CD14-positive monocyte (primary cell): ENCODE measurements around the gene HIVEP3. TPM values are rescaled to one million over a fixed set of nuclear protein-coding genes. Genes with fewer than 3 reads are reported as not detected.

Experiments
- DNase-seq, 3 donors: peaks; one replicate each; pipeline ENCODE4 v3.0.0-alpha.2; 2011 to 2022
- H2AFZ ChIP-seq: 2 replicates; pipeline ENCODE4 v1.6.0; 2012; ENCODE audit warnings: mild to moderate bottlenecking, low read depth, low read length, inconsistent platforms; ENCODE audit not compliant: insufficient read depth, poor library complexity, severe bottlenecking
- H3K27ac ChIP-seq, 2 donors: 1 replicate in 1 of 2; 2 replicates in 1 of 2; pipeline ENCODE4 v1.5.1; 2012 to 2013; ENCODE audit warnings: low read length in 2 of 2, control low read depth in 1 of 2, inconsistent platforms in 1 of 2, low read depth in 1 of 2, mild to moderate bottlenecking in 1 of 2
- H3K27me3 ChIP-seq, 2 donors: one replicate each; pipeline versions ENCODE4 v1.6.0 to v1.6.1; 2011 to 2013; ENCODE audit warnings: low read length in 2 of 2; ENCODE audit not compliant: control insufficient read depth in 2 of 2, insufficient read depth in 2 of 2
- H3K36me3 ChIP-seq, 2 donors: replicated peaks in 1 of 2; 1 replicate in 1 of 2; 2 replicates in 1 of 2; pipeline versions ENCODE4 v1.5.1 to v1.6.1; 2012 to 2013; ENCODE audit warnings: low read length in 2 of 2, control low read depth in 1 of 2, inconsistent platforms in 1 of 2, mild to moderate bottlenecking in 1 of 2; ENCODE audit not compliant: insufficient read depth in 2 of 2, control insufficient read depth in 1 of 2
- H3K4me1 ChIP-seq, 2 donors: 1 replicate in 1 of 2; 2 replicates in 1 of 2; pipeline versions ENCODE4 v1.5.1 to v1.6.1; 2012 to 2013; ENCODE audit warnings: low read length in 2 of 2, control low read depth in 1 of 2, inconsistent platforms in 1 of 2, mild to moderate bottlenecking in 1 of 2, moderate library complexity in 1 of 2; ENCODE audit not compliant: insufficient read depth in 2 of 2, control insufficient read depth in 1 of 2
- H3K4me2 ChIP-seq: replicated peaks from 2 replicates; pipeline ENCODE3; 2012; ENCODE audit warnings: low read length, moderate library complexity, mild to moderate bottlenecking; ENCODE audit not compliant: poor library complexity, severe bottlenecking; ENCODE audit errors: extremely low read depth
- H3K4me3 ChIP-seq, 3 experiments: fragments of 200-600 bp in 1 of 3; sonication (generic) in 1 of 3; replicated peaks in 1 of 3; 1 replicate in 2 of 3; 2 replicates in 1 of 3; pipeline ENCODE4 v1.5.1; 2011 to 2013; ENCODE audit warnings: low read length in 3 of 3, mild to moderate bottlenecking in 3 of 3, control low read depth in 2 of 3, low read depth in 2 of 3, inconsistent platforms in 1 of 3, moderate library complexity in 1 of 3
- H3K79me2 ChIP-seq: 2 replicates; pipeline ENCODE4 v1.6.0; 2012; ENCODE audit warnings: mild to moderate bottlenecking, control low read depth, inconsistent platforms, low read length, moderate library complexity; ENCODE audit not compliant: insufficient read depth
- H3K9ac ChIP-seq: 2 replicates; pipeline ENCODE4 v1.6.0; 2017; ENCODE audit warnings: low read length, mild to moderate bottlenecking; ENCODE audit not compliant: insufficient read depth, poor library complexity, severe bottlenecking
- H3K9me3 ChIP-seq, 2 donors: replicated peaks in 1 of 2; 1 replicate in 1 of 2; 2 replicates in 1 of 2; pipeline versions ENCODE4 v1.5.1 to v1.6.1; 2012 to 2013; ENCODE audit warnings: low read length in 2 of 2, control low read depth in 1 of 2; ENCODE audit not compliant: control insufficient read depth in 1 of 2, insufficient read depth in 1 of 2
- H4K20me1 ChIP-seq: 2 replicates; pipeline ENCODE4 v1.6.0; 2012; ENCODE audit warnings: mild to moderate bottlenecking, low read length, control low read depth, moderate library complexity; ENCODE audit not compliant: insufficient read depth
- H3K27ac Mint-ChIP-seq, 7 donors: one replicate each; pipeline ENCODE4 v1.8.0; 2020; ENCODE audit warnings: mild to moderate bottlenecking in 7 of 7, mixed read lengths in 7 of 7, moderate library complexity in 6 of 7, inconsistent platforms in 2 of 7
- H3K27me3 Mint-ChIP-seq, 3 donors: one replicate each; pipeline ENCODE4 v1.8.0; 2021 to 2022; ENCODE audit warnings: low read depth in 3 of 3, mild to moderate bottlenecking in 3 of 3, mixed read lengths in 3 of 3, moderate library complexity in 3 of 3, inconsistent platforms in 1 of 3
- H3K36me3 Mint-ChIP-seq, 2 donors: one replicate each; pipeline ENCODE4 v1.8.0; 2020; ENCODE audit warnings: mixed read lengths in 2 of 2, inconsistent platforms in 1 of 2, mild to moderate bottlenecking in 1 of 2
- H3K4me1 Mint-ChIP-seq: one replicate; pipeline ENCODE4 v1.8.0; 2020; ENCODE audit warnings: mild to moderate bottlenecking, mixed read lengths
- H3K4me3 Mint-ChIP-seq, 2 donors: one replicate each; pipeline ENCODE4 v1.8.0; 2020; ENCODE audit warnings: mild to moderate bottlenecking in 2 of 2, mixed read lengths in 2 of 2, moderate library complexity in 1 of 2
- H3K9me3 Mint-ChIP-seq, 7 donors: one replicate each; pipeline ENCODE4 v1.8.0; 2020 to 2022; ENCODE audit warnings: mixed read lengths in 7 of 7, mild to moderate bottlenecking in 6 of 7, moderate library complexity in 6 of 7, inconsistent platforms in 2 of 7
- WGBS: methylation state at CpG from one replicate; pipeline ENCODE4 v1.1.5; 2013; ENCODE audit warnings: missing lambda C conversion rate; ENCODE audit not compliant: insufficient coverage; 5-methylcytosine and 5-hydroxymethylcytosine counted together
- intact Hi-C, 2 donors: fragments of 100-400 bp; cut with micrococcal nuclease; formaldehyde crosslinking; loops; one replicate each; pipeline versions ENCODE4 v1.15.0 to v1.15.1; 2023
- polyA plus RNA-seq, 3 donors: library from polyadenylated mRNA; depleted of rRNA in 1 of 3; unstranded in 2 of 3; stranded (reverse) in 1 of 3; fragments of 300-500 nt in 2 of 3; fragments of >200 nt in 1 of 3; fragmentation: Illumina TruSeq in 2 of 3; gene quantifications; 1 replicate in 2 of 3; 2 replicates in 1 of 3; pipeline ENCODE4 v1.2.3, GENCODE V29; 2012 to 2021
- TF ChIP-seq, protein P1 (sequence below): fragments of 200-600 bp; IDR thresholded peaks from one replicate; pipeline ENCODE4 v1.8.0; 2022; ENCODE audit warnings: antibody characterized with exemption, mild to moderate bottlenecking

Gene HIVEP3
- polyA plus RNA-seq, 3 donors: 1.2 to 3.7 (median 1.8) TPM

DNA sequence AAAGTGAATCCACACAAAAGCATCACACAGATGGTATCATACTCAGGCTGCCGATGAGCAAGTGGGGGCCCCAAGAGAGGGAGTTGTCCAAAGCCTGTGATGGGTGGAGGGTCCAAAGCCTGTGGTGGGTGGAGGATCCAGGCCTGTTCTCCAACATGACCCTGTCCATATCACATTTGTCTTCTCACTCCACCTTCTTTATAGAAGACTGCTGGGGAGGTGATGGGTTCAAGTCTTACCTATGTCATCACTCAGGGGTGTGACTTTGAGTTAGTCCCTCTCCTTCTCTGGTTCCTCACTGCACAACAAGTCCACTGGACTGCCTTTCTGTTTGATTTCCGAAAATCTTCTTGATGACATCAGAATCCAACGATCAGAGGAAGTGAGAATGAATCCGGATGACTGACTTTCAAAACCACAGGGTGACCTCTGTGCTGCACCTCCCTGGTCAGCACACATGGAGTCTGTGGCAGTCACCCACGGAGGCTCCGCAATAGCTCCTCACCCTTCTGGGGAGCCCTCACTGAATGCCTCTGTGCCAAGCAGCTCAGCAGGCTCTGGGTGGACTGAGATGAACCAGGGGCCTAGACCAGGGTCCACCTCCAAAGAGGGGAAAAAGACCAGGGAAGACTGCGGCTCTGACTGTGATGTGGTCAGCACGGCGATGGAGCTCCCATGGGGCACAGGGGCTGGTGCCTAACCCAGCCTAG, 166.8 kb downstream of the HIVEP3 start:
- H3K4me2 ChIP-seq: peak overlapping the region; percentile 58
- H3K27me3 Mint-ChIP-seq: peaks cover 0 to 7% (median under 1%) of the 10 kb centered on the region in 3 donors

DNA sequence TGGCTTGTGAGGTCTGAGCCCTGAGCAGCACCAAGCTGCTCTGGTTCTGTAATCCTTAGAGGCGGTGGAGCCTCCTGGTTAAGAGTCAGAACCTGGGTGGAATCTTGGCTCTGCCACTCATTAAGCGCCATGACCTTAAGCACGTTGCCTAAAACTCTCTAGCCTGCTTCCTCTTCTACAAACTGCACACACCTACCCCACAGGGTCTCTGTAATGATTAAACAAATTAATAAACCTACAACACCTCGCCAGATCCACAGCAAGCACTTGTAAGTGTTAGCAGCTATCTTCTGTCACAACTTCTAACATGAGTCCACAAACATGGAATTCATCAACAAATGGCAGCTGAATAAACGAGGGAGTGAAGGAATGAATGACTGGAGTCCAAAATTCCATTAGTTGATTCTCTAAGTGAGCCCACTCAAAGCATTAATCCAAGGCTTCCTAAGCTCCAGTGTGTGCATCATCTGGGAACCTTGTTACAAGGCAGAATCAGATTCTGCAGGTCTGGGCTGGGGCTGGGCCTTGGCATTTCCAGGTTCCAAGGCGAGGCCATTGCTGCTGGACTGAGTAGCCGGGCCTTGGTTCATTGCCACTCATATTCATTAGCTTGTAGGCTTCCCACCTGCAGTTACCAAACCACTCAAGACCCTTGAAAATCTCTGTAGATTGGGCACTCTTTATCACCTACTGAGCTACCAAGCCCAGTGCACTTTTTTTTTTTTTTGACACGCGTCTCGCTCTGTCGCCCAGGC, 168.6 kb downstream of the HIVEP3 start:
- intact Hi-C loops: no loop called here
- Histone ChIP-seq H4K20me1 (no peaks in the 10 kb centered on the region), H3K36me3 (no peaks in the 10 kb centered on the region), H3K4me1 (peaks cover 51 to 69% of the 10 kb centered on the region in 2 donors), H3K9me3 (no peaks in the 10 kb centered on the region), H3K27ac (no peak overlapping the region), H2AFZ (no peak overlapping the region), H3K79me2 (no peaks in the 10 kb centered on the region), H3K9ac (no peak overlapping the region), H3K4me2 (no peak overlapping the region), H3K4me3 (no peak overlapping the region), H3K27me3 (no peaks in the 10 kb centered on the region)
- H3K4me3 Mint-ChIP-seq: no peak overlapping the region
- H3K27me3 Mint-ChIP-seq: peaks cover 0 to 7% (median 2%) of the 10 kb centered on the region in 3 donors
- TF ChIP-seq, protein P1, sequence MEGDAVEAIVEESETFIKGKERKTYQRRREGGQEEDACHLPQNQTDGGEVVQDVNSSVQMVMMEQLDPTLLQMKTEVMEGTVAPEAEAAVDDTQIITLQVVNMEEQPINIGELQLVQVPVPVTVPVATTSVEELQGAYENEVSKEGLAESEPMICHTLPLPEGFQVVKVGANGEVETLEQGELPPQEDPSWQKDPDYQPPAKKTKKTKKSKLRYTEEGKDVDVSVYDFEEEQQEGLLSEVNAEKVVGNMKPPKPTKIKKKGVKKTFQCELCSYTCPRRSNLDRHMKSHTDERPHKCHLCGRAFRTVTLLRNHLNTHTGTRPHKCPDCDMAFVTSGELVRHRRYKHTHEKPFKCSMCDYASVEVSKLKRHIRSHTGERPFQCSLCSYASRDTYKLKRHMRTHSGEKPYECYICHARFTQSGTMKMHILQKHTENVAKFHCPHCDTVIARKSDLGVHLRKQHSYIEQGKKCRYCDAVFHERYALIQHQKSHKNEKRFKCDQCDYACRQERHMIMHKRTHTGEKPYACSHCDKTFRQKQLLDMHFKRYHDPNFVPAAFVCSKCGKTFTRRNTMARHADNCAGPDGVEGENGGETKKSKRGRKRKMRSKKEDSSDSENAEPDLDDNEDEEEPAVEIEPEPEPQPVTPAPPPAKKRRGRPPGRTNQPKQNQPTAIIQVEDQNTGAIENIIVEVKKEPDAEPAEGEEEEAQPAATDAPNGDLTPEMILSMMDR: no peak
- 52% methylated on average over 5 of the region's 11 CpGs for WGBS
- peaks cover 62% of the 10 kb centered on the region for H3K4me1 Mint-ChIP-seq
- peak overlapping the region; percentile 16 to 99 (median 97) for H3K27ac Mint-ChIP-seq
- peaks cover 0 to 2% of the 10 kb centered on the region in 2 donors for H3K36me3 Mint-ChIP-seq
- H3K9me3 Mint-ChIP-seq: peaks cover 0 to 2% (median 0%) of the 10 kb centered on the region in 7 donors
- no peak for DNase-seq

More for the DNA sequence above, 166.8 kb downstream of the HIVEP3 start:
- H3K4me3 ChIP-seq: peak overlapping the region in 1 of 3 experiments; percentile 21
- H3K36me3 ChIP-seq: no peaks in the 10 kb centered on the region
- H3K9ac ChIP-seq: peak overlapping the region; percentile 58
- H3K27me3 ChIP-seq: no peaks in the 10 kb centered on the region
- Mint-ChIP-seq H3K36me3 (peaks cover 0 to 2% of the 10 kb centered on the region in 2 donors), H3K27ac (peak overlapping the region; percentile 96 to 99 (median 98)), H3K4me1 (peaks cover 60% of the 10 kb centered on the region), H3K4me3 (peak overlapping the region; percentile 40 to 76), H3K9me3 (peaks cover 0 to 2% (median 0%) of the 10 kb centered on the region in 7 donors)
- peak overlapping the region; percentile 91 to 96 for H3K27ac ChIP-seq
- no peaks in the 10 kb centered on the region for H4K20me1 ChIP-seq
- WGBS: 0% methylated on average over 5 of the region's 9 CpGs
- H3K4me1 ChIP-seq: peaks cover 51 to 68% of the 10 kb centered on the region in 2 donors
- TF ChIP-seq, protein P1: no peak
- no peaks in the 10 kb centered on the region for H3K9me3 ChIP-seq
- intact Hi-C loops: loop anchor here in 1 of 2 donors (1.0 kb wide), 2 partner anchors 13 to 25 kb away; no protein-coding TSS in a partner anchor
- H2AFZ ChIP-seq: peak overlapping the region; percentile 23
- no peaks in the 10 kb centered on the region for H3K79me2 ChIP-seq
- peak; percentile 94 to 97 (median 95) for DNase-seq
